Colonic mucosa (tissue), 4 donors: Measurements from ENCODE around the gene TRO. TPM values are rescaled to one million over a fixed set of nuclear protein-coding genes. Genes with fewer than 3 reads are reported as not detected.

ENCODE experiments used
- DNase-seq: peaks from one replicate; pipeline ENCODE4 v3.0.0-alpha.2; 2020
- H3K27ac ChIP-seq: fragments of 200-600 bp; one replicate; pipeline ENCODE4 v1.8.0; 2021
- H3K27me3 ChIP-seq: fragments of 200-600 bp; one replicate; pipeline ENCODE4 v1.8.0; 2021
- H3K36me3 ChIP-seq: fragments of 200-600 bp; one replicate; pipeline ENCODE4 v1.8.0; 2021
- H3K4me1 ChIP-seq: fragments of 200-600 bp; one replicate; pipeline ENCODE4 v1.8.0; 2021; ENCODE audit warnings: mild to moderate bottlenecking
- H3K4me3 ChIP-seq: fragments of 200-600 bp; one replicate; pipeline ENCODE4 v1.8.0; 2021
- H3K9ac ChIP-seq, 2 donors: one replicate each; pipeline ENCODE4 v1.7.0; 2013; ENCODE audit warnings: control low read depth in 2 of 2, low read depth in 2 of 2, low read length in 2 of 2
- H3K9me3 ChIP-seq: fragments of 200-600 bp; one replicate; pipeline ENCODE4 v1.8.0; 2021
- intact Hi-C: fragments of 100-400 bp; cut with DNase I; formaldehyde crosslinking; loops from one replicate; pipeline ENCODE4 v1.14.1; 2022
- total RNA-seq, 2 donors: library from RNA; stranded (reverse); fragmentation: NEBNext Ultra II Directional in 1 of 2; extraction: Animal tissue kit (Norgen Biotek cat#: 25700) in 1 of 2; gene quantifications; one replicate each; pipeline ENCODE4 v1.2.1, GENCODE V29; 2021
- TF ChIP-seq, protein P1 (sequence below): fragments of 200-600 bp; IDR thresholded peaks from one replicate; pipeline ENCODE4 v1.8.0; 2022; ENCODE audit warnings: antibody characterized with exemption, mild to moderate bottlenecking
- donor health status: healthy.
- donor health status: DM: no; HTN: no; CAD: no.
- donor health status: DM: no; HTN: no; CAD: no.

TRO gene
- total RNA-seq, 2 donors from 2014 or later = 1.1 to 1.6 TPM

DNA sequence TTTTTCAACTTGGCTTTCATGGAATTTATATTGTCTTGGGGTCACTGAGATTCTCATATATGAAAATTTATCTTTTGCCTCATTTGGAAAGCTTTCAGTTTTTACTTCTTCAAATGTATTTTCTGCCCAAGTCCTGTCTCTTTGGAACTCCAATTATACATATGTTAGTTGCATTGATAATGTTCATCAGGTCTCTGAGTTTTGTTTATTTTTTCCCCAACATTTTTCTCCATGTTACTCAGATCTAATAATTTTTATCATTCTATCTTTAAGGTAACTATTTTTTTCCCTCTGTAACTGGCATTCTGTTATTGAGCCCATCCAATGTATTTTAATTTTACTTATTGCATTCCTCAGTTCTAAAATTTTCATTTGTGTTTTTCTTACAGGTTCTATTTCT lies 10.7 kb upstream of the TRO start:
- no peaks in the 10 kb centered on the region for H3K4me1 ChIP-seq
- no peak overlapping the region for H3K27ac ChIP-seq
- intact Hi-C loops = no loop called here
- H3K9ac ChIP-seq = no peak overlapping the region
- no peak for DNase-seq
- TF ChIP-seq, protein P1, sequence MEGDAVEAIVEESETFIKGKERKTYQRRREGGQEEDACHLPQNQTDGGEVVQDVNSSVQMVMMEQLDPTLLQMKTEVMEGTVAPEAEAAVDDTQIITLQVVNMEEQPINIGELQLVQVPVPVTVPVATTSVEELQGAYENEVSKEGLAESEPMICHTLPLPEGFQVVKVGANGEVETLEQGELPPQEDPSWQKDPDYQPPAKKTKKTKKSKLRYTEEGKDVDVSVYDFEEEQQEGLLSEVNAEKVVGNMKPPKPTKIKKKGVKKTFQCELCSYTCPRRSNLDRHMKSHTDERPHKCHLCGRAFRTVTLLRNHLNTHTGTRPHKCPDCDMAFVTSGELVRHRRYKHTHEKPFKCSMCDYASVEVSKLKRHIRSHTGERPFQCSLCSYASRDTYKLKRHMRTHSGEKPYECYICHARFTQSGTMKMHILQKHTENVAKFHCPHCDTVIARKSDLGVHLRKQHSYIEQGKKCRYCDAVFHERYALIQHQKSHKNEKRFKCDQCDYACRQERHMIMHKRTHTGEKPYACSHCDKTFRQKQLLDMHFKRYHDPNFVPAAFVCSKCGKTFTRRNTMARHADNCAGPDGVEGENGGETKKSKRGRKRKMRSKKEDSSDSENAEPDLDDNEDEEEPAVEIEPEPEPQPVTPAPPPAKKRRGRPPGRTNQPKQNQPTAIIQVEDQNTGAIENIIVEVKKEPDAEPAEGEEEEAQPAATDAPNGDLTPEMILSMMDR = no peak
- H3K36me3 ChIP-seq = no peaks in the 10 kb centered on the region
- no peaks in the 10 kb centered on the region for H3K27me3 ChIP-seq
- no peaks in the 10 kb centered on the region for H3K9me3 ChIP-seq
- no peak overlapping the region for H3K4me3 ChIP-seq

DNA sequence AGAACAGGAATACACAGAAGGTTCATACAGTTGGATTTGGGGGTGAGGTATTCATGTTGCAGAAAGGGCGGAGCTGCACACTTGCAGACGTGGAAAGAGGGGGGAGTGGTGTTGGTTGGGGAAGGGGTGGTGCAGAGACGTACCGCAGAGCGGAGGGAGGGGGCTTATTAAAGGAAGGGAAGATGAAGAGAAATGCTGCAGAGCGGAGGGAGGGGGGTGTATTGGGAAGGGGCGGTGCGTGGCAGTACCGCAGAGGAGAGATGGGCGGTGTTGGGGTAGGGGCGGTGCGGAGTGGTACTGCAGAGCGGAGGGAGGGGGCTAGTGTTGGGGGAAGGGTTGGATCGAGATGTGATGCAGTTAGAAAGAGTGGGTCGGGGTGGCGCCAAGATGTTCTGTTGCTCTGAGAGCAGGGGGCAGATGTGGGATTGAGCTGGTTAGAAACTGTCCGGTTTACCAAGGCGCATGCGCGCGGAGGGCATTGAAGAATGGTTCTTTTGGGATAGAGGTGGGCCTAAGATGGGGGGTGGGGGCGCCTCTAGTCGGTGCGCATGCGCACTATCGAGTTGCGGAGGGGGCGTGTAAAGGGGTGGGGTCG lies 900 bp downstream of the TRO start:
- no peaks in the 10 kb centered on the region for H3K27me3 ChIP-seq
- TF ChIP-seq, protein P1 = no peak
- H3K27ac ChIP-seq = no peak overlapping the region
- H3K4me3 ChIP-seq = peak overlapping the region; percentile 24
- H3K36me3 ChIP-seq = no peaks in the 10 kb centered on the region
- DNase-seq = peak; percentile 47
- H3K4me1 ChIP-seq = no peaks in the 10 kb centered on the region
- intact Hi-C loops = no loop called here
- H3K9ac ChIP-seq = peak overlapping the region; percentile 46 to 49
- no peaks in the 10 kb centered on the region for H3K9me3 ChIP-seq

DNA sequence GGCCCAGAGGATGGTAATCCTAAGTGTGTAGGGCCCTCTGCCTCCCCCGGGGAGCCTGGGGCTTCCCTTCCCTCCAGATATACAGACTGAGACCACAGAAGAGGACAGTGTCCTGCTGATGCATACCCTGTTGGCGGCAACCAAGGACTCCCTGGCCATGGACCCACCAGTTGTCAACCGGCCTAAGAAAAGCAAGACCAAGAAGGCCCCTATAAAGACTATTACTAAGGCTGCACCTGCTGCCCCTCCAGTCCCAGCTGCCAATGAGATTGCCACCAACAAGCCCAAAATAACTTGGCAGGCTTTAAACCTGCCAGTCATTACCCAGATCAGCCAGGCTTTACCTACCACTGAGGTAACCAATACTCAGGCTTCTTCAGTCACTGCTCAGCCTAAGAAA lies 1.9 kb downstream of the TRO start:
- intact Hi-C loops = no loop called here
- Histone ChIP-seq H3K4me1 (no peaks in the 10 kb centered on the region), H3K9me3 (no peaks in the 10 kb centered on the region)

DNA sequence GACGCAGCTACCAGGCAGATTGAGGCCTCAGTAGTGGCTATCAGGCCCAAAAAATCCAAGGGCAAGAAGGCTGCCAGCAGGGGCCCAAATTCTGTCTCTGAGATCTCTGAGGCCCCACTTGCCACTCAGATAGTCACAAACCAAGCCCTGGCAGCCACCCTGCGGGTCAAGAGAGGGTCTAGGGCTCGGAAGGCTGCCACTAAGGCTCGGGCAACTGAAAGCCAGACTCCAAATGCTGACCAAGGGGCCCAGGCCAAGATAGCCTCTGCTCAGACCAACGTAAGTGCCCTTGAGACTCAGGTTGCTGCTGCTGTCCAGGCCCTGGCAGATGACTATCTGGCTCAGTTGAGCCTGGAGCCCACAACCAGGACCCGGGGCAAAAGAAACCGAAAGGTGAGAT lies 2.8 kb downstream of the TRO start:
- no peak for DNase-seq
- TF ChIP-seq, protein P1 = no peak

More for the DNA sequence above, 1.9 kb downstream of the TRO start:
- Histone ChIP-seq H3K9ac (no peak overlapping the region), H3K36me3 (no peaks in the 10 kb centered on the region), H3K27me3 (no peaks in the 10 kb centered on the region), H3K4me3 (no peak overlapping the region), H3K27ac (no peak overlapping the region)
- TF ChIP-seq, protein P1 = no peak
- DNase-seq = no peak

GRCh38 chrX:54926978-54927377 lies 6.4 kb downstream of the TRO start:
- no peaks in the 10 kb centered on the region for H3K4me1 ChIP-seq
- no peak for DNase-seq
- TF ChIP-seq, protein P1 = no peak
- no peak overlapping the region for H3K27ac ChIP-seq
- H3K9ac ChIP-seq = no peak overlapping the region
- H3K4me3 ChIP-seq = no peak overlapping the region
- H3K27me3 ChIP-seq = no peaks in the 10 kb centered on the region
- H3K36me3 ChIP-seq = no peaks in the 10 kb centered on the region
- no peaks in the 10 kb centered on the region for H3K9me3 ChIP-seq
- intact Hi-C loops = no loop called here

More for the DNA sequence above, 2.8 kb downstream of the TRO start:
- H3K9ac ChIP-seq = no peak overlapping the region
- no peak overlapping the region for H3K27ac ChIP-seq
- intact Hi-C loops = no loop called here
- no peaks in the 10 kb centered on the region for H3K27me3 ChIP-seq
- H3K9me3 ChIP-seq = no peaks in the 10 kb centered on the region
- H3K4me1 ChIP-seq = no peaks in the 10 kb centered on the region
- no peaks in the 10 kb centered on the region for H3K36me3 ChIP-seq
- no peak overlapping the region for H3K4me3 ChIP-seq
